Fibroblast of mammary gland (primary cell): ENCODE measurements around the gene CELA1.

Experiments used
- DNase-seq: peaks from one replicate; pipeline ENCODE4 v3.0.0-alpha.2; 2010; ENCODE audit warnings: low read depth
- H3K4me3 ChIP-seq: 2 replicates; pipeline ENCODE4 v1.5.1; 2011; ENCODE audit warnings: low read depth, mild to moderate bottlenecking, low read length, moderate library complexity; ENCODE audit not compliant: control insufficient read depth
- TF ChIP-seq, protein P1 (sequence below): conservative IDR thresholded peaks from 2 replicates; pipeline ENCODE4 v1.5.1; 2011; ENCODE audit warnings: low read depth, low read length, inconsistent platforms; ENCODE audit not compliant: control insufficient read depth, insufficient read depth

Gene CELA1

DNA sequence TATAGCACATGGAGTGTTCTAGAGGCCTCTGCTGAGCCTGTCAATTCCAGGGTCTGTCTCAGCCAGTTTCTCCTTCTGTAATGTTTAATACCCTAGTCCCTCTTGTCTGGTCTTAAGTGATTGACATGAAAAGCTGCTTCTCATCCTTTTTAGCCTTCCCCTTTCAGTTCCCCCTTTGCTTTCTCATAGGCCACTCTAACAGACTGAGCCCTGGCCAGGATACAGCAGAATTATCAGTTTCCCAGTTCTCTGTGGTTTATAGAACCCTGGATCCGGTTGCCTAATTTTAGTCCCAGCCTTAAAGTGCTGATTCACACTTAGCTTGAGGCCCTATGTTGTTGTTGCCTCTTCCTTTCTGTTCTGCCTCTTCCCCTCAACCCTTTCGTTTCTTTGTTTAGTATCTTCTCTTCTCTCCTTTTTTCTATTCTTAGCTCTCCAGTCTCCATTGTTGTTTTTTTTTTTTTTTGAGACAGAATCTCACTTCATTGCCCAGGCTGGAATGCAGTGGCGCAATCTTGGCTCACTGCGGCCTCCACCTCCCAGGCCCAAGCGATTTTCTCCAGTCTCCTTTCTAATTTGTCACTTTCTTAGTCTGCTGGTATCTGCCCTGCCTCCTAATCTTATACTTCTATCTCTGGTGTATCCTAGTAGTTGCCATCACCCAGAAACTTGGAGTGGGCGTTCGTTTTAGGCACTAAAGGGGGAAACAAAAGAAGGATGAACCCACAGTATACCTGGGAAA is 19.6 kb downstream of the CELA1 start:
- DNase-seq = peak; percentile 57
- TF ChIP-seq, protein P1, sequence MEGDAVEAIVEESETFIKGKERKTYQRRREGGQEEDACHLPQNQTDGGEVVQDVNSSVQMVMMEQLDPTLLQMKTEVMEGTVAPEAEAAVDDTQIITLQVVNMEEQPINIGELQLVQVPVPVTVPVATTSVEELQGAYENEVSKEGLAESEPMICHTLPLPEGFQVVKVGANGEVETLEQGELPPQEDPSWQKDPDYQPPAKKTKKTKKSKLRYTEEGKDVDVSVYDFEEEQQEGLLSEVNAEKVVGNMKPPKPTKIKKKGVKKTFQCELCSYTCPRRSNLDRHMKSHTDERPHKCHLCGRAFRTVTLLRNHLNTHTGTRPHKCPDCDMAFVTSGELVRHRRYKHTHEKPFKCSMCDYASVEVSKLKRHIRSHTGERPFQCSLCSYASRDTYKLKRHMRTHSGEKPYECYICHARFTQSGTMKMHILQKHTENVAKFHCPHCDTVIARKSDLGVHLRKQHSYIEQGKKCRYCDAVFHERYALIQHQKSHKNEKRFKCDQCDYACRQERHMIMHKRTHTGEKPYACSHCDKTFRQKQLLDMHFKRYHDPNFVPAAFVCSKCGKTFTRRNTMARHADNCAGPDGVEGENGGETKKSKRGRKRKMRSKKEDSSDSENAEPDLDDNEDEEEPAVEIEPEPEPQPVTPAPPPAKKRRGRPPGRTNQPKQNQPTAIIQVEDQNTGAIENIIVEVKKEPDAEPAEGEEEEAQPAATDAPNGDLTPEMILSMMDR = no peak
- no peak overlapping the region for H3K4me3 ChIP-seq

GRCh38 chr12:51324953-51325352 is 21.5 kb downstream of the CELA1 start:
- no peak overlapping the region for H3K4me3 ChIP-seq
- DNase-seq = no peak
- TF ChIP-seq, protein P1 = no peak

DNA sequence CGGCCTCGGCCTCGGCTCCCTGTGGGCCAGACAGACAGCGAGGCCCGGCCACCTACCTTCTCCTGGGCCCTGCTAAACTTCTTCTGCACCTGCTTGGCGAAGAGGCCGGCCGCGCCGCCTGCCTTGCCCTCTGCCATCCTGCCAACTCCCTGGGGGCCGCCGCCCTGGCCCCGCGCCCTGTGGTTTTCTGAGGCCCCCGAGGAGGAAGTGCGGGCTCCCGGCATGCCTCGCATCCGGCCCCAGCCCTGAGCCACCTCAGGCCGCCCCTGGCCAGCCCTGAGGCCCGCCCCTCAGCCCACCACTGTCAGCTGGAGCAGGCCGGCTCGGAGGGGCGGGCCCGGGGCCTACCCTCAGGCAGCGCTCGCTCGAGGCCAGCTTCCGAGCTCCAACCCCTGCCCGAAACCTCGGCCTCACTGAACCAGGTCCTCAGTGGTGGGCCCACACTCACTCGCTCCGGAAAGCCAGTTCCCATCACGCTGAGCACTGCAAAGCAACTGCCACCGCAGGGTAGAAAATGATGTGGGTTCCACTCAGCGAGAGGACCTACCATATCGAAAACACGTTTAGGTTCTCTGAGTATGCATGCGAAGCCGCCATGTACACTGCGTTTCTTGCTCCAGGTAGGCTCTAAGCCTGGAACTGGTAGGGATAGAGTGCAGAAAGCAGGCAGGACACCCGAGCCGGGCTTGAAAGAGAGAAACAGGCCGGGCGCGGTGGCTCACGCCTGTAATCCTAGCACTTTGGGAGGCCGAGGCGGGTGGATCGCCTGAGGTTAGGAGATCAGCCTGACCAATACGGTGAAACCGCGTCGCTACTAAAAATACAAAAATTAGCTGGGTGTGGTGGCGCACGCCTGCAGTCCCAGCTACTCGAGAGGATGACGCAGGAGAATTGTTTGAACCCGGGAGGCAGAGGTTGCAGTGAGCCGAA is 22.2 kb downstream of the CELA1 start, which contains the start of gene BIN2:
Gene BIN2 (minus strand): TSS at position 209 of the 930 bp plus-strand sequence. CDS start 72 bp downstream, at position 137.
- H3K4me3 ChIP-seq = no peak within 1 kb of the TSS
- DNase-seq = no peak
- TF ChIP-seq, protein P1 = no peak

DNA sequence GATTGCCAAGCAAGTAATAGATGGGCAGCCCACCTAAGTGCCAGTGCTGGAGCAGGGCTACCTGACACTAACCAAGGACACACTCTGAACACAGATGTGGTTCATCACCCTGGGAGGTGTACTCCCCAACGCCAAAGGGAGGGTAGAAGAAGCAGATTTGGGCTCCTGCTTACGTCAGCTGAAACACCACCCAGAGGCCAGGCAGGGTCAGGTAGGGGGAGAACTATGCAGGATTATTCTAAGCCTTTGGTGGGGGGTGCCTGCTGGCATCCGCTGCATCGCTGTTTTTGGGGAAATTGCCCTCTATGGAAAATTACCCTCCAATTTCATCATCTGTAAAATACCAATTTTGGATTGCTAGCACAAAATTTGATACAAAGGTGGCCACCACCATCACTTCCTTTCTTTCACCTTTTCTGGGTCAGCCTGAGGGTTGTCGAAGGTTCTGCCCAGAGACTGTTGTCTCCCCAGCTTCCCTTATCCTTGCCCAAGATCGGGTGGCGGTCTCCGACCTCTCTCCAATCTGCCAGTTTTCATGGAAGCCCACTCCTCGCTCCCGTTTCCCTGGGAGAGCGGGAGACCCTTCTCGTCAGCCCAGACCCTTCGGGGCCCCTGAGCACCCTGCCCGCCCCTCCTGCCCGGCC is 23.0 kb downstream of the CELA1 start:
- TF ChIP-seq, protein P1 = no peak
- H3K4me3 ChIP-seq = no peak overlapping the region
- no peak for DNase-seq

GRCh38 chr12:51322452-51322851 is 24.0 kb downstream of the CELA1 start:
- no peak overlapping the region for H3K4me3 ChIP-seq
- TF ChIP-seq, protein P1 = no peak
- DNase-seq = no peak

- H3K4me3 ChIP-seq = no peak overlapping the region
- no peak for DNase-seq
- TF ChIP-seq, protein P1 = no peak
These were observed 24.6 kb downstream of the CELA1 start for GRCh38 chr12:51321882-51322281.
